ENCODE results near the gene RPEL1. TPM values are rescaled to one million over a fixed set of nuclear protein-coding genes. Genes with fewer than 3 reads are reported as not detected.
"Not testable (repeated sequence)": the region's sequence is repeated elsewhere in the genome, so short reads cannot be mapped to it uniquely, and the experiment has no call there.

RPEL1 gene
- not detected in 2 replicates for polyA plus RNA-seq (2014; cell fraction: cytosol; rRNA removed)
- not detected in 2 replicates for polyA plus RNA-seq (2014; cell fraction: nucleus; rRNA removed)

DNA sequence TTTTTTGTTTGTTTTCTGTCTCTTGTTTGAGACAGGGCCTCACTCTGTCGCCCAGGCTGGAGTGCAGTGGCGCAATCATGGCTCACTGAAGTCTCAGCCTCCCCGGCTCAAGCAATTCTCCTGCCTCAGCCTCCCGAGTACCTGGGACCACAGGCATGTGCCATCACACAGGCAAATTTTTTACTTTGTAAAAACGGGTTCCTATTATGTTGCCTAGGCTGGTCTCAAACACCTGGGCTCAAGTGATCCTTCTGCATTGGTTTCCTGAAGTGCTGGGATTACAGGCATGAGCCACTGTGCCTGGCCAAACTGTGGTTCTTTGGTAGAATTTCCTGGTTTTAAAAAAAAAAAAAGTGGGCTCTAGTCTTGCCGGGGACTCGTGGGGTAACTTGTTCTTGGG lies at the start of gene RPEL1:
RPEL1 (plus strand) TSS at position 301 of the 400 bp plus-strand sequence. CDS start 110 bp downstream, outside the sequence.
- DNase-seq (ENCODE audit: low spot score) = not testable (repeated sequence)

- DNase-seq (ENCODE audit: low spot score) = no peak
Measured at GRCh38 chr10:103196516-103196915, 49.2 kb upstream of the RPEL1 start.

- DNase-seq (ENCODE audit: low spot score) = no peak
Measured at GRCh38 chr10:103197174-103197573, 48.5 kb upstream of the RPEL1 start.

GRCh38 chr10:103197903-103198302 lies 47.8 kb upstream of the RPEL1 start:
- DNase-seq (ENCODE audit: low spot score) = no peak

DNA sequence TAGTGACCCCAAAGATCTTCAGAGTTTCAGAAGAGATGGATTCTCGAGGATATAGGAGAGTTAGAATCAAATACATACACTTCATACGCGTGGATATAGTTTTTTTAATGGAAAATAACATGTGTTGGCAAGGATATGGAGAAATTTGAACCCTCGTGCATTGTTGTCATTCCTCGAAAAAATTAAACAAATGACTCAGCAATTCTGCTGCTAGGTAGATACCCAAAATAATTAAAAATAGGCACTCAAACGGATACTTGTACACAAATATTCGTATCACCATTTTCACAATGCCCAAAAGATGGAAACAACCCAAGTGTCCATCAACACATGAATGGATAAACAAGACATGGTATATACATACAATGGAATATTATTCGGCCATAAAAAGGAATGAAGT lies 47.0 kb upstream of the RPEL1 start:
- DNase-seq (ENCODE audit: low spot score) = no peak

DNA sequence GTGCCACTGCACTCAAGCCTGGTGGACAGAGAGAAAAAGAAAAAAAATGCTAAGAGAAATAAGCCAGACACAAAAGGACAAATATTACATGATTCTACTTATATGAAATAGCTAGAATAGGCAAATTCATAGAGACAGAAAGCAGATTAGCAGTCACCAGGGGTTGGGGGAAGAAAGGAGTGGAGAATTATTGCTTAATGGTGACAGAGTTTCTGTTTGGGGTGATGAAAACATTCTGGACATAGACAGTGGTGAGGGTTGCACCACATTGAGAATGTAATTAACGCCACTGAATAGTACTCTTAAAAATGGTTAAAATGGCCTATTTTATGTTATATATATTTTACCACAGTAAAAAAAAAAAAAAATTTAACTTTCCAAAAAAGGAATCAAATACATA lies 46.2 kb upstream of the RPEL1 start:
- DNase-seq (ENCODE audit: low spot score) = no peak

DNA sequence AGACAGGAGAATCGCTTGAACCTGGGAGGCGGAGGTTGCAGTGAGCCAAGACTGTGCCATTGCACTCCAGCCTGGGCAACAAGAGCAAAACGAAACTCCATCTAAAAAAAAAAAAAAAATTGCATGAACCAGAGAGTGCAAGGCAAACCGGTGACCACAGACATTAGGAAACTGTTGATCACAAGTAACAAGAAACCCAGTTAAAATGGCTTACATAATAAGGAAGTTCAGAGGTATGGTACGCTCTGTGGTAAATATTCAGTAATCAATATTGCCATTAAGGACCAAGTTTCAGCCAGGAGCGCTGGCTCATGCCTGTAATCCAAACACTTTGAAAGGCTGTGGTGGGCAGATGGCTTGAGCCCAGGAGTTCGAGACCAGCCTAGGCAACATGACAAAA lies 43.4 kb upstream of the RPEL1 start:
- no peak for DNase-seq (ENCODE audit: low spot score)

- DNase-seq (ENCODE audit: low spot score) = no peak
Measured at GRCh38 chr10:103203466-103203865, 42.2 kb upstream of the RPEL1 start.

- DNase-seq (ENCODE audit: low spot score) = no peak
Measured at GRCh38 chr10:103204353-103205255, 41.1 kb upstream of the RPEL1 start.

DNA sequence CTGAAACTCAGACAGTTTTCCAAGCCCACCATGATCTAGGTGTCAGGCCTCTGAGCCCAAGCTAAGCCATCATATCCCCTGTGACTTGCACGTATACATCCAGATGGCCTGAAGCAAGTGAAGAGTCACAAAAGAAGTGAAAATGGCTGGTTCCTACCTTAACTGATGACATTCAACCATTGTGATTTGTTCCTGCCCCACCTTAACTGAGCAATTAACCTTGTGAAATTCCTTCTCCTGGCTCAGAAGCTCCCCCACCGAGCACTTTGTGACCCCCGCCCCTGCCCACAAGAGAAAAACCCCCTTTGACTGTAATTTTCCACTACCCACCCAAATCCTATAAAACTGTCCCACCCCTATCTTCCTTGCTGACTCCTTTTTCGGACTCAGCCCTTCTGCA lies 40.3 kb upstream of the RPEL1 start:
- DNase-seq (ENCODE audit: low spot score) = not testable (repeated sequence)

GRCh38 chr10:103206715-103207114 lies 39.0 kb upstream of the RPEL1 start:
- not testable (repeated sequence) for DNase-seq (ENCODE audit: low spot score)

GRCh38 chr10:103207141-103207540 lies 38.5 kb upstream of the RPEL1 start:
- DNase-seq (ENCODE audit: low spot score) = no peak

DNA sequence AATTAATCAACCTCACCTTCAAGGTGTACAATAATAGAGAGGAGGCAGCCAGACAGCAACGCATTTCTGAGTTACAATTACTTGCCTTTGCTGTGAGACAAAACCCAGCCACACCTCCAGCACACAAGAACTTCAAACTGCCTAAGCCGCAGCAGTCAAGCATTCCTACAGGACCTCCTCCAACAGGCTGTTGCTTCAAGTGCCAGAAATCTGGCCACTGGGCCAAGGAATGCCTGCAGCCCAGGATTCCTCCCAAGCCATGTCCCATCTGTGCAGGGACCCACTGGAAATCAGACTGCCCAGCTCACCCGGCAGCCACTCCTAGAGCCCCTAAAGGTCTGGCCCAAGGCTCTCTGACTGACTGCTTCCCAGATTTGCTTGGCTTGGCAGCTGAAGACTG lies 38.0 kb upstream of the RPEL1 start:
- DNase-seq (ENCODE audit: low spot score) = not testable (repeated sequence)

DNA sequence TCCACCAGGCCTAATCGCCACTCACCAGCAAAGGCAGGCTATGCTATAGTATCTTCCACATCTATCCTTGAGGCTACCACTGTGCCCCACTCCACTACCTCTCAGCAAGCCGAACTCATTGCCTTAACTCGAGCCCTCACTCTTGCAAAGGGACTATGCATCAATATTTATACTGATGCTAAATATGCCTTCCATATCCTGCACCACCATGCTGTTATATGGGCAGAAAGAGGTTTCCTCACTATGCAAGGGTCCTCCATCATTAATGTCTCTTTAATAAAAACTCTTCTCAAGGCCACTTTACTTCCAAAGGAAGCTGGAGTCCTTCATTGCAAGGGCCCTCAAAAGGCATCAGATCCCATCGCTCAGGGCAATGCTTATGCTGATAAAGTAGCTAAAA lies 35.4 kb upstream of the RPEL1 start:
- not testable (repeated sequence) for DNase-seq (ENCODE audit: low spot score)

DNA sequence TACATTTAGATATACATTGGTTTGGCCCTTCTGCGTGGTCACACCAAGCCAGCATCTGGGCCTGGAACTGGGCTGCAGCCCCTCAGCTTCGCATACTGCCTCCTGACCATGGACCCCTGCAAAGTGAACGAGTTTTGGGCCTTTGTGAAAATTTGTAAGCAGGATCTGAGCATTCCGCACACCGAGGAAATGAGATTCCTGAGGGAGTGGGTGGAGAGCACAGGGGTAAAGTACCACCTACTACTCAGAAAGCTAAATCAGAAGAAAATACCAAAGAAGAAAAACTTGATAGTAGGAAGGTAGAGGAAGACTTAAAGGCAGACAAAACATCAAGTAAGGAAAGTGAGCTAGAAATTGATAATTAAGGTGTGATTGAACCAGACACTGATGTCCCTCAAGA lies 30.1 kb upstream of the RPEL1 start:
- DNase-seq (ENCODE audit: low spot score) = no peak

GRCh38 chr10:103216362-103216761 lies 29.3 kb upstream of the RPEL1 start:
- not testable (repeated sequence) for DNase-seq (ENCODE audit: low spot score)

GRCh38 chr10:103224133-103224532 lies 21.6 kb upstream of the RPEL1 start:
- DNase-seq (ENCODE audit: low spot score) = no peak

- not testable (repeated sequence) for DNase-seq (ENCODE audit: low spot score)
Measured at GRCh38 chr10:103224721-103225120, 21.0 kb upstream of the RPEL1 start.

GRCh38 chr10:103225939-103226338 lies 19.7 kb upstream of the RPEL1 start:
- no peak for DNase-seq (ENCODE audit: low spot score)

DNA sequence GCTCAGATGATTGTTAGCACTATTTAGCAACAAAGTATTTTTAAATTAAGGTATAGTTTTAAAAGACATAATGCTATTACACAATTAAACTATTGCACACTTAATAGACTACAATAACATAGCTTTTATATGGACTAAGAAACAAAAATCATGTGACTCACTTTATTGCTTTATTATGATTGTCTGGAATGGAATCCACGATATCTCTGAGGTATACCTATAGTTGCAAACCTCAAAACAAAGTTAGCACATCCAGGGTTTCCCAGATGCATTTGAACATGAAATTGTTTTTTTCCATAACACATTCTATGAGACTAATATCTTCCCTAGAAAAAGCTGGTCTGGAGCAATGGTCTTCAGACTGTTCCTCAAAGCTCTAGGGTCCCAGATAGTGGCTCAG lies 18.3 kb upstream of the RPEL1 start:
- DNase-seq (ENCODE audit: low spot score) = no peak

GRCh38 chr10:103231047-103231551 lies 14.6 kb upstream of the RPEL1 start:
- no peak for DNase-seq (ENCODE audit: low spot score)

GRCh38 chr10:103232131-103232673 lies 13.5 kb upstream of the RPEL1 start:
- no peak for DNase-seq (ENCODE audit: low spot score)

Data from SK-N-DZ (cell line).